ENCODE measurements around the gene ATP2A2.
"Not testable (repeated sequence)": the region's sequence is repeated elsewhere in the genome, so short reads cannot be mapped to it uniquely, and the experiment has no call there.

Gene ATP2A2

DNA sequence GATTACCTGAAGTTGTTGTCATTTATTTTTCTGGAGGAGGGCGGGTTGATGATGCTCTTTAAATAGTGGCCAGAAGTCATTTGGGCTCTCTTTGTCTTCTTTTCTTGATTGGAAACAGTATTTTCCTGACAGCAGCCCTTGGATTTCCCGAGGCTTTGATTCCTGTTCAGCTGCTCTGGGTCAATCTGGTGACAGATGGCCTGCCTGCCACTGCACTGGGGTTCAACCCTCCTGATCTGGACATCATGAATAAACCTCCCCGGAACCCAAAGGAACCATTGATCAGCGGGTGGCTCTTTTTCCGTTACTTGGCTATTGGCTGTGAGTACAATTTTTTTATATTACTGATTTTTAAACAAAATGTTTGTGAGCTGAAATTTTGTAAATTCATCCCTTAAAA, 62.1 kb downstream of the ATP2A2 start:
- DNase-seq (ENCODE audit: low spot score), result no peak

DNA sequence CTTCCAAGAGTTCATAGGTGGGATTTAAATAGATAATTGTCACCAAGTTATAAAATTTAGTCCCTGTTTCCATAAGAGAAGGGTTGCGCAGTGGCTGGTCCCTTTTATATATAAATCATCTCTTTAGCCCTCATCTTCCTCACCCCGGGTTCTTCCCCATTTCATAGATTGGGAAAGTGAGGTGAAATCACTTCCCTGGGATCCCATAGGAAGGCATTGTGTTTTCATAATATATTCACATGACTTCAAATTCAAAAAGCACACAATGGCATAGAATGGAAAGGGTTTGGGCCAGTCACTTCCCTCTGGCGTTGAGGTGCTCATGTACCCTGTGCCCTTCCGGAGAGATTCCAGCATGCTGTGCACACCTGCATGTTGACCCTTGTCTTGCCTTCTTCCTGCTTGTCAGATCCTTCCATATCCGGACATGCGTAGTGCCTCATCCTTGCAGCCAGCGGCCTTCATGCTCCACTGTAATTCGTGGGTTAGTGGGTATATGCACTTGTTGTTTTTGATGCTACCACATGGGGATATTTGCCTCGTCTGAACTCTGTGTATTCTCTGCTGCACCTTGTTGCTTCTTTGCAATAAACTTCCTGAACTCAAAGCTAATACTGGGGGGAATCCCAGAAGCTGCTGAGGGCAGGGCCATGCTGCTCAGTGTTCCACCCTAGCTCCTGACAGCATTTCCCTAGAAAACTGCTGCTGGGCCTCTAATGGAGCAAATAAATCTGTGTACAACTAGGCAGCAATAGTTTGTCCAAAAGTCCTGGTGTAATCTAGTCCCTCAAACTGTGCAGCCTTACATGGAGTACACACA, 62.9 kb downstream of the ATP2A2 start:
- no peak for DNase-seq (ENCODE audit: low spot score)

DNA sequence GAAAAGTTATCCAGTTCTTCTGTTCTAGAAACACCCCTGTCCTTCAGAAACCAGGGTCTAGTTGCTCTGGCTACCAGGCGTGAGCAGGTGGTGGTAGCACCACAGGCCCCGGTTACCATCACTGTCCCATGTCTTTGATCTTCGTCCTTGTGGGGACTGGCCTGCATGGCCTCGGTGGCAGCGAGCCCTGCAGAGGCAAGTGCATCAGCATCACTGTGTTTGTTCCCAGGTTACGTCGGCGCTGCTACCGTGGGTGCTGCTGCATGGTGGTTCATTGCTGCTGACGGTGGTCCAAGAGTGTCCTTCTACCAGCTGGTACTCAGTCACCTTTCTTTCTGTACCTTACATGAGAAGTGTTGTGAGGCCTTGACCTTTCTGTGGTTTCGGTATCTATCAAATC, 63.6 kb downstream of the ATP2A2 start:
- DNase-seq (ENCODE audit: low spot score), result no peak

DNA sequence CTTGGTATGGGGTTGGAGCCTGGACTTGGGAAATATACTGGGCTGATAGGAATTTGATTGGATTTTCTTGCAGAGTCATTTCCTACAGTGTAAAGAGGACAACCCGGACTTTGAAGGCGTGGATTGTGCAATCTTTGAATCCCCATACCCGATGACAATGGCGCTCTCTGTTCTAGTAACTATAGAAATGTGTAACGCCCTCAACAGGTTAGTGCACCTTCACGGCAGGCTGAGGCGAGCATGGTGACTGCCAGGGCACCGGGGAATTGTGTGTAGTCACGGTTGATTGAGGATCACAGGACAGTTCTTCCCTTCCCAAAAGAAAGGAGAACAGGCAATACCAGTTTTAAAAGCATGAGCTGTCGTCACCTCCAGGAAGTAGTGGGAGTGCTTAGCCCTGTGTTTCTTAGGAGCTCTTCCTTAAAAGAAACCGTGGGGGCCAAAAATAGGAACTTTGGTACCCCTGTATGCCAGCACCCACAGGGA, 64.2 kb downstream of the ATP2A2 start:
- DNase-seq (ENCODE audit: low spot score), result no peak

DNA sequence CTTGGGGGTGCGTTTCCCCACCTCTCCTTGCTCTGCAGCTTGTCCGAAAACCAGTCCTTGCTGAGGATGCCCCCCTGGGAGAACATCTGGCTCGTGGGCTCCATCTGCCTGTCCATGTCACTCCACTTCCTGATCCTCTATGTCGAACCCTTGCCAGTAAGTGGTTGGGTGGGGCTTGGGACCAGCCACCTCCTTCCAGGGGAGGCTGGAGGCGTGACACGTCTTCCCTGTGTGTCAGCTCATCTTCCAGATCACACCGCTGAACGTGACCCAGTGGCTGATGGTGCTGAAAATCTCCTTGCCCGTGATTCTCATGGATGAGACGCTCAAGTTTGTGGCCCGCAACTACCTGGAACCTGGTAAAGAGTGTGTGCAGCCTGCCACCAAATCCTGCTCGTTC, 64.9 kb downstream of the ATP2A2 start:
- DNase-seq (ENCODE audit: low spot score), result no peak

DNA sequence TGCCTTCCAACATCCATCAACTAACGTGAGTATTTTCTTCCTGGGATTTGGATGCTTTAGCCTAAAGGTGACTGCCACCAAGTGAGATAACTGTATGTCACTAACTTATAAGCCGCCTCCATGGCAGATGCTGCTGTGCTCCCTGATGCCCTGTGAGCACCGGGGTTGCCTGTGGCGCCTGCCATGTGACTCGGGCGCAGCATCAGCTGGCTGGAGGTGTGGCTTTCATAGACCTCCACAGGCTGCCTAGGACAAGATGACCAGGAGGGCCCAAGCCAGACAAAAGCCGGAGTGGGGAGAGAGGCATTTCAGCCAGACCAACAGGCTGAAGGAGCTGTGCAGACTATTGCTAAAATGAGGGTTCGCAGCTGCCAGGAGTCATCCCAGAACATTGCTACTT, 66.7 kb downstream of the ATP2A2 start:
- DNase-seq (ENCODE audit: low spot score), result no peak

DNA sequence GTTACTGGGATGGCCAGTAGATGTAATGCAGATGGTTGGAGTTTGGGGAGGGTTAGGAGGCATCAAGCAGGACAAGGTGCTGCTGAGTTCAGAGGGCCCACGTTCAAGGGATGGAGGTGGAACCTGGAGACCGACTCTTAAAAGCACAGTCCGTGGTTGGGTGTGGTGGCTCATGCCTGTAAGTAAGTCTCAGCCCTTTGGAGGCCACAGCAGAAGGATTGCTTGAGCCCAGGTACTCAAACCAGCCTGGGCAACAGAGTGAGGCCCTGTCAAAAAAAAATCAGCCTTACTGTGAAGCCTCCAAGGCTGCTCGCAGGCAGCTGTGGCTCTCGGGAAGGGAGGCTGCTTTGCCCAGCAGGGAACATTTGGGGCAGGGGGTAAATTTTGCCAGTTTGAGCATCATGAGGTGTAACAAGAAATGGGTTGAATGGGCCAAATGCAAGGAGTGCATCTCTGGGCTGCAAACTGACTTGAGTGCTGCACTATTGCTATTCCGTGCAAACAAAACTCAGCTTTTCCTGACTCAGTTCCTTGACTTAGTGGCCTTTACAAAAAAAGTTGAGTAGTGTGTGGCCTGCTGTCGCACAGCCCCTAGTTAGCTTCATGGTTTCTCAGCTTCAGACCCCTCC, 67.5 kb downstream of the ATP2A2 start:
- DNase-seq (ENCODE audit: low spot score), result no peak

DNA sequence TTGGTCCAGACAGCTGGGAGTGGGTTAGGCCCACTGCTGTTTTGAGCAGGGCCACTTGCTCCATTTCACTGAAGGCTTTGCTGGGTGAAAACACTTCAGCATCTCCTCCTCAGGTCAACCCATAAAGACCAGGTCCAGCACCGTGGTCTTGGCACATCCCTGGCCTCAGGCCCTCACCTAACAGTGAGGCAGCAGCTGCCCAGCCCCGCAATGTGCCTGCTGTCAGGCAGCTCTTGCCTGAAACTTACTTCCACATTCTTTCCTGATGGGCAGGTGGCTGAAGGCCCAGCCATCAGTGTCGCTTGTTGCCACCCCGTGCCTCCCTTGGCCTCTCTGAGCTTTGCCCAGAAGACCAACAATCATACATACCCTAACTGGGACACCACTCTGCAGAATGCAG, 68.0 kb downstream of the ATP2A2 start:
- DNase-seq (ENCODE audit: low spot score), result no peak

DNA sequence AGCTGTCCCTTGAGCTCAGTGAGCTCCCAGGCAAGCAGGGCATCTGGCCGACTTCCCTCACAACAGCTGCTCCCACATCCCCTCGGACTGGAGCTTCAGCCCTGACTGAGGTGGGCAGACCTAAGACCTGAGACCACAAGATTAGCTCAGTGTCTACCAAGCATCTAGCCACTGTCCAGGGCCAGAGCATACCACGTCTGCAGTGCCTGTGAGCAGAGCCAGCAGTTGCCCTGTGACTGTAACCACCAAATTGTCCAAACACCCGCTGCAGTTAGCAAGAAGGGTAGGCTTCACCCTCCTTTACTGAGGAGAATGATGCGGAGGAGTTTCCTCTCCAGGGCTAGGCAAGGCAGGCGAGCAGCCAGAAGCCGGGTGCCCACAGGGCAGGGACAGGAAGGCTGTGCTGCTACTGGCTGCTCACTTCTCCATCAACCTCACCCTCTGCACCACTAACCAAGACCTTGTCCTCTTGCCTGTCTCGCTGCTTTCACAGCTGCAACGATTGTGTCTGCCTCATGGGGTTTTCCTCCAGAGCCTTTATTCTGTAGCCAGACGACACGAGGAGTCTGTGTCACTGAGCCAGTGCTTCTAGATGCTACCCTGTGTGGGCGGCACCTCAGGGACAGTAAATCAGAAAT, 68.6 kb downstream of the ATP2A2 start:
- peak; percentile 32 for DNase-seq (ENCODE audit: low spot score)

DNA sequence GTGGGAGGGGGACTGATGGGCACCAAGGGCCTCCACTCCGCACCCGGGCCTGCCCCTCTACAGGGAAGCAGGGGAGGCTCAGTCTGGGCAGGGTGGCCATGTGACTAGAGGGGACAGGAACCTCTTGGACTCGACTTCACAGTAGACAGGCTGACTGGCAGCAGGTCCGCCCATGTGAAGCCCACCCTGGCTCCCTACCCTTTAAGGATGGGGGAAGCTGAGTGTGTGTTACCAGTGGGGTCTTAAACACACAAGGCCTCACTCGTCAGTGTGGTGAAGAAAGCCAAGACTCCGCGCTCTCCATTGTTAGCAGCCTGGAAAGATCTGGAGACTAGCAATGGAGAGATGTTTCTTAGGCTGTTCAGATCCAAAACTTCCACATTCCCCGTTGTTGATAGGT, 70.1 kb downstream of the ATP2A2 start:
- DNase-seq (ENCODE audit: low spot score), result no peak

DNA sequence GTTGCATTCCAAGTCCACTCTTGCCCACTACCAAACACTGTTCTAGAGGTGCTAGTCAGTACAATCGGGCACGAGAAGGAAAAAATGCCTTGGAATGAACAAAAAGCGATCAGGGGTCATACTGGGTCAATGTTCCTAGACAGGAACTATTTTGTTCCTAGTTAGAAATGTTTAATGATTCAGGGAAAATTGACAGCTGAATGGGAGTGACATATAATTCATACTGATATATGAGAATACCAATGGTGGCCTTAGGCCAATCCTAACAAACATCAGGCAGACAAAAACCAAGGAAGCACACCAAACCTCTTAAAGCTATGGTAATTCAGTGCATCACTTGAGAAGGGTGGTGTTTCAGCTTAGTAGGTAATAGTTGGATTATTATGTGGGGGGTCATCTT, 71.4 kb downstream of the ATP2A2 start:
- no peak for DNase-seq (ENCODE audit: low spot score)

DNA sequence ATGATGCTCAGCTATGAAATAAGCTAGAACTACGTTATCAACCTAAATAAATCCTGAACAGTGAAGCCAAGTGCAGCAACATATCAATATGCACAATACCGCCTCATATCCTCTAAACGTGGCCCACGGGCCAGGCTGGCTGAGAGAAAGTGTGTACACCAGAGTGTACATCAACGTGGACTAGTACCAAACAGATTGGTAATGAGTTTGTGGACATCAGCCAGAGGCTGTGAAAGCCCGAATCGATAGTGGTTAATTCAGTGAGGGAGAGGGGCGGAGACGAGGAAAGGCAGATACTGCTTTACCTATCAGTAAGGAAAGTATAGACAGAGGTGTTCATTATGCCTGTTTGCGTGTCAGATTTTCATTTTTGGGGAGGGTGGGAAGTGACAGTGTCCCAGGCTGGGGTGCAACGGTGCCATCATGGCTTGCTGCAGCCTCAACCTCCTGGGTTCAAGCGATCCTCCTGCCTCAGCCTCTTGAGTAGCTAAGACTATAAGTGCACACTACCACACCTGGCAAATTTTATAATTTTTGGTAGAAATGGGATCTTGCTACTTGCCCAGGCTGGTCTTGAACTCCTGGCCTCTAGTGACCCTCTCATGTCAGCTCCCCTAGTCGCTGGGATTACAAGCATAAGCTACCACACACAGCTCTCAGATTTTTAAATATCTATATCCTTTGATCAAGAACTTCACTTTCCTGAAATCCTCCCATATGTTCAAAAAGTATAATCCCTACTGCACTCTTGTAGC, 72.3 kb downstream of the ATP2A2 start:
- DNase-seq (ENCODE audit: low spot score), result no peak

DNA sequence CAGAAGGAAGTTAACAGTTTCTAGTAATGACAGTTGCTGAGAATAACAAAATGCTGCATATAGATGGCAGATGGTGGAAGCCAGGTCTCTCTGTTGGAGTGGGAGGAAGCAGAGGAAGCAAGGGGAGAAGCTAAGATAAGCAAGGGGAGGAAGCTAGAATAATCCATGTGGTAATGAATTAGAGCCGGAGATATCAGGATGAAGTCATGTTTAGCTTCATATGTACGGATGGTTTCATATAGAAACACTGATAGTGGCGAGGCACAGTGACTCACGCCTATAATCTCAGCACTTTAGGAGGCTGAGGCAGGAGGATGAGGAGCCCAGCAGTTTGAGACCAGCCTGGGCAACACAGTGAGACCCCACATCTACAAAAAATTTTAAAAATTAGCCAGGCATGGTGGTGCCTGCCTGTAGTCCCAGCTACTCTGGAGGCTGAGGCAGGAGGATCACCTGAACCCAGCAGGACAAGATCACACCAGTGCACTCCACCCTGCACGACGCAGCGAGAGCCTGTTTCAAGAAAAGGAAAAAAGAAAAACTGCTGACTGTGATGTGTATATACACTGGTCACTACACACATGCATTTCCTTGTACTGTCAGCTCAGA, 73.2 kb downstream of the ATP2A2 start:
- no peak for DNase-seq (ENCODE audit: low spot score)

DNA sequence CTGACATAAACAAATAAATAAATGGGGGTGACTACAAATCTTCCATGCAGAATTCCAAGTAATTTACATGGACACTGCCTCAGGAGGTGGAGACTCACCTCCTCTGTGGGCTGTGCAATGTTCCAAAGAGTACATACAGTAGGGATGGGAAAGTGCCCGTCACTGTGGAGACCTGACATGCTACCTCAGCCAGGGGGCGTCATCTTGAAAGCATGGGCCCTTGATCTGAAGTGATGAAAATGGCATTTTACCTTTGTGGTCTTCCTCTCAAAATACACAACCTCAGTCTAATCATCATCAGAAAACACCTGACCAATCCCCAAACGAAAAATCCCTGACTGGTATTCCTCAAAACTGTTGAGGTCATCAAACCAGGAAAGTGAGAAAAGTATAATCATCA, 74.0 kb downstream of the ATP2A2 start:
- DNase-seq (ENCODE audit: low spot score), result peak; percentile 8

DNA sequence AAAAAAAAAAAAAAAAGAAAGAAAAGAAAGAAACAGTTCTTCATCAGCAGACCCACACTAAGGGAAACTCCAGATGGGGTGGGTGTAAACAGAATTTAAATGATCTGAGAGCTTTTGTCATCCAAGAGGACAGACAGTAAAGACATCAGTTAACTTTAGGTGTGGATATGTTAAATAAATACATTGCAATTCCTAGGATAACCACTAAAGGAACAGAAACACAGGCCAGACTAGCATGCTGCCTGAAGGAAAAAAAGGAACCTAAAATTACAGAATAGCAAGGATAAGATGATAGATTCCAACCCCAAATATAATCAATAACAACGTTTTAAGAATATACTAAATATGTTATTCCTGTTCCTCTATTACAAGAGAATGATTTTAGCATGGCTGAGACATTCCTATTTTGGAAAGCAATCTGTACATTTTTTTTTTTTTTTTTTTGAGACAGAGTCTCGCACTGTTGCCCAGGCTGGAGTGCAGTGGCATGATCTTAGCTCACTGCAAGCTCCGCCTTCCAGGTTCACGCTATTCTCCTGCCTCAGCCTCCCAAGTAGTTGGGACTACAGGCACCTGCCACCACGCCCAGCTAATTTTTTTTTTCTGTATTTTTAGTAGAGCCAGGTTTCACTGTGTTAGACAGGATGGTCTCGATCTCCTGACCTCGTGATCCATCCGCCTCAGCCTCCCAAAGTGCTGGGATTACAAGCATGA, 77.5 kb downstream of the ATP2A2 start:
- DNase-seq (ENCODE audit: low spot score), result not testable (repeated sequence)

DNA sequence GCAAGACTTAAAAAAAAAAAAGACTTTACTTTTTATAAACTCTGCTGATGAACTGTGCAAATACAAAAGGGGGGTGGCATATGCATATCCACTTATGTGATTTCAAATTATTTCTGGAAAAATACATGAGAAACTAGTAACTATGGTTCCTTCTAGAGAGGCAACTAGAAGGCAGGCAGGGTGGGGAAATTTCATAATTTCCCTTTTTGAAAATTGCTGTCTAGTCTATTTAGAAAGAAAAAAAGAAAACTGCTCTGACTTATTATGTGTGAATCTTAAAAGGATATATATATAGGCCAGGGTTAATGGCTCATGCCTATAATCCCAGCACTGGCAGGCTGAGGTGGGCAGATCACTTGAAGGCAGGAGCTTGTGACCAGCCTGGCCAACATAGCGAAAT, 80.2 kb downstream of the ATP2A2 start:
- DNase-seq (ENCODE audit: low spot score), result no peak

DNA sequence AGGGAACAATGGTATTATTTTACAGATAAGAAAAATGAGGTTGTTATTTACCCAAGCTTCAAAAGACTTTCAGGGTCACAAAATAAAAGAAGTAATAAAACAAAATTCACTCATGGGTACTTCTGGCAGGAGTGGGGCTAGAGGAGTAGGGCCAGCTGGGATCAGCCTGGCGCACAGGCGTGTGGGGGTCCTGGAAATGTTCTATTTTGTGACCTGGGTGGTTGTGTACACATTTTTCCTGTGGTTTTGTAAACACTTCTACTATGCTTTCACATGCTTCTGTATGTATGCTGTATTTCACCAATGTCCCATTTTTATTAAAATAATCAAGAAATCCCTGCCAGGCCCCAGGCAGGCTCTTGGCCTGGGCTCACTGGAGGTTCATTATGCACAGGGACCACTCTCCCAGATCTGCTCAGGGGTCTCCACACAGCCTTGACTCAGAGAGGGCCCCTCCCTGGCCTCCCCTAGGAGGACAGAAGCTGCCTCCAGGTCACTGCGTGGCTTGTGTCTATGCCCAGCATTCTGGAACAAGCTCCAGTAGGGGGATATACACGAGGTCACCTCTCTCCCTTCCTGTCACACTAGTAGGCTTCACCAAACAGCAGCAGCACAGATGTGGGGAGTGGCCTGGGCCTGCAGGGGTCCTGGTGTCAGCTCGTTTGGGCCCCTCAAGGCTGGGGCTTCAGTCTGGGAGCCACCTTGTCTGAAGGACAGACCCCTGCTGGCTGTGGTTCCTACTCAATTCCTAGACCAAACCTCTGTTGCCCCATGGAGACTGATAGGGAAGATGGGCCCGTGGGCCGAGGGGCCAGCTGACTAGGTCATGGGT, 84.7 kb downstream of the ATP2A2 start:
- no peak for DNase-seq (ENCODE audit: low spot score)

DNA sequence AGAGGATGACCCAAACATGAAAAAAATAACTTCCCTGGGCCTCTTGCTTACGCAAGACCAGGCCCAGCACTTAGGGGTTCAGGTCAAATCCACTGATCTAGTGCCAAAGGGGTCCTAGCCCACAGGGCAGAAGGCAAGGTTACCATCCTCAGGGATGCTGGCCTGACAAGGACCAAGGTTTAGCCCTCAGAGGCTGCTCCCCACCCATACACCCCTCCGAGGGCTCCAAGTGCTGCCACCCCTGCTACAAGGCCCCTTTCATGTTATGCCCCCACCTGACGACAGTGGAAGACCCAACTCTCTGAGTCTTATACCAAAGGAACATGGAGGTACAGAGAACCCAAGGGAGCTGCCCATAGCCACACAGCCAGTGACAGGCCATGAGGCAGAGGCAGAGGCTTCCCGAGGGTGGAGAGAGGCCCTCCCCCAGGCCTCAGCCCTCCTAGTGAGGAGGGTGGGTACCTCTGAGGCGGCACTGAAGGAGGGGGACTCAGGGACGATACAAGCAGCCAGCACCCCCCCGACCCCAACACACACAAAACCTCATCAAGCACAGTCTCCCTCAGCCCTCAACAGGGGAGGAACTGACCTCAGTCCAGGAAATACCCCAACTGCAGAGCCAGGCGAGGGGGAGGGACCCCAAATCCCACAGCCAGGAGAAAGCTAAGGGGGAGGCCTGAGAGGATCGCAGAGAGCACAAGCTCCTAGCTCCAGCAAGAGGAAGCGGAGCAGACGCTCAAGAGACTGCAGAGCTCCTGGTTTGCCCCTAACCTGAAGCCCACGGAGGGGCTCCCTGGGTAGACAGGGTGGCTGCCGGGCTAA, 85.5 kb downstream of the ATP2A2 start:
- no peak for DNase-seq (ENCODE audit: low spot score)

DNA sequence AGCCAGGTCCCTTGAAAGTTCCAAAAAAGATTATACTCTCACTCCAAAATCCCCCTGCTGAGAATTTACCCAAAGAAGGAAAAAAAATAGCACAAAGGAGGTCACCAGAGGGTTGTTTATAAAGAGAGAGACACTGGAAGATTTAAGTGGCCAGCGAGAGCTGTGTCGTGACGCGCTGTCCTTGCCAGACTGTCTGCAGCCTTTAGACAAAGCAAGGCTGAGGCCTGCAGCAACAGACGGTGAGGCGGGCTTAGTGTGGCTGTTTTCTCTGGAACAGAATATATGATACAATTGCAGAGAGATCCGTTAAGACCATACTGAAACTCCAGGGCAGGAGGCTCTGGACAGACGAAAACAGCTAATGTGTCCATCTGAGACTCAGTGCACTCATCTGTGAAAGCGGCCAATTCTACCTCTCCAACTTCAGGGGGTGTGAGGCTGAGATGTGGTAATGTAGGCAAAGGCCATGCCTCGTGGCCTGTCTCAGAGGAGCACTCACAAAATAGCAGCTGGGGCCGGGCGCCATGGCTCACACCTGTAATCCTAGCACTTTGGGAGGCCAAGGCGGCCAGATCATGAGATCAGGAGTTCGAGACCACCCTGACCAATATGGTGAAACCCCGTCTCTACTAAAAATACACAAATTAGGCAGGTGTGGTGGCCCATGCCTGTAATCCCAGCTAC, 86.3 kb downstream of the ATP2A2 start:
- no peak for DNase-seq (ENCODE audit: low spot score)
